Activated CD8-positive, alpha-beta T cell treated with anti-CD3 and anti-CD28 coated beads for 36 hours (primary cell): ENCODE data around the gene HNF4A. TPM values are rescaled to one million over a fixed set of nuclear protein-coding genes. Genes with fewer than 3 reads are reported as not detected.
A peak's percentile ranks its signal among the peaks of the same experiment; 100 is the strongest.

Experiments used
- ATAC-seq: fragments of 200-7000 bp; cut with Tn5 transposase; one replicate; pipeline ENCODE4 v1.10.0; 2021; ENCODE audit warnings: mild to moderate bottlenecking, moderate library complexity
- CTCF ChIA-PET: fragments of 350-600 bp; sonication (Branson Sonifier 250); formaldehyde crosslinking; loops from one replicate; lab custom pipeline; 2021; ENCODE audit warnings: antibody characterized with exemption; lab: Charles Lee
- POLR2A ChIA-PET: fragments of 350-600 bp; sonication (Branson Sonifier 250); formaldehyde crosslinking; loops from one replicate; lab custom pipeline; 2021; ENCODE audit warnings: antibody characterized with exemption; lab: Charles Lee
- DNase-seq: peaks from one replicate; pipeline ENCODE4 v3.0.0-alpha.2; 2020
- H3K27ac Mint-ChIP-seq: one replicate; pipeline ENCODE4 v1.8.0; 2021; ENCODE audit warnings: mild to moderate bottlenecking, mixed read lengths
- H3K27me3 Mint-ChIP-seq: one replicate; pipeline ENCODE4 v1.8.0; 2021; ENCODE audit warnings: mixed read lengths
- H3K36me3 Mint-ChIP-seq: one replicate; pipeline ENCODE4 v1.8.0; 2021; ENCODE audit warnings: low read depth, mixed read lengths
- H3K4me1 Mint-ChIP-seq: one replicate; pipeline ENCODE4 v1.8.0; 2021; ENCODE audit warnings: low read depth, mixed read lengths
- H3K4me3 Mint-ChIP-seq: one replicate; pipeline ENCODE4 v1.8.0; 2021; ENCODE audit warnings: mild to moderate bottlenecking, moderate library complexity, mixed read lengths
- H3K9me3 Mint-ChIP-seq: one replicate; pipeline ENCODE4 v1.8.0; 2021; ENCODE audit warnings: mixed read lengths
- intact Hi-C: fragments of 100-400 bp; cut with micrococcal nuclease; formaldehyde crosslinking; loops from one replicate; pipeline ENCODE4 v1.10.0; 2022
- total RNA-seq, 2 experiments: library from RNA; stranded (reverse); gene quantifications; one replicate each; pipeline ENCODE4 v1.2.3, GENCODE V29; 2021
- TF ChIP-seq, protein P1 (sequence below): fragments of 200-600 bp; IDR thresholded peaks from one replicate; pipeline ENCODE4 v1.8.0; 2022; ENCODE audit warnings: antibody characterized with exemption, mild to moderate bottlenecking

HNF4A gene
- total RNA-seq, 2 experiments from 2014 or later = not detected

DNA sequence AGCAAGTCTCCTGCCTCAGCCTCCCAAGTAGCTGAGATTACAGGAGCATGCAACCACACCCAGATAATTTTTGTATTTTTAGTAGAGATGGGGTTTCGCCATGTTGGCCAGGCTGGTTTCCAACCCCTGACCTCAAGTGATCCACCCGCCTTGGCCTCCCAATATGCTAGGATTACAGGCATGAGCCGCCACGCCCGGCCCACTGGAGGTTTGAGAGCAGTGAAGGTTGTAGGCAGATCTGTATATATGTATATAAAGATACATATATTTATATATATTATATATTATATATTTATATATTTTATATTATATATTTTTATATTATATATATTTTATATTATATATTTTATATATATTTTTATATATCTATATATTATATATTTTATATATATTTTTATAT, 82.0 kb downstream of the HNF4A start:
- intact Hi-C loops = no loop called here
- Mint-ChIP-seq H3K4me3 (no peak overlapping the region), H3K4me1 (no peaks in the 10 kb centered on the region), H3K9me3 (no peaks in the 10 kb centered on the region), H3K27ac (no peak overlapping the region), H3K27me3 (peaks cover 1% of the 10 kb centered on the region), H3K36me3 (no peaks in the 10 kb centered on the region)
- ATAC-seq (no peak), DNase-seq (peak; percentile 7)
- TF ChIP-seq, protein P1, sequence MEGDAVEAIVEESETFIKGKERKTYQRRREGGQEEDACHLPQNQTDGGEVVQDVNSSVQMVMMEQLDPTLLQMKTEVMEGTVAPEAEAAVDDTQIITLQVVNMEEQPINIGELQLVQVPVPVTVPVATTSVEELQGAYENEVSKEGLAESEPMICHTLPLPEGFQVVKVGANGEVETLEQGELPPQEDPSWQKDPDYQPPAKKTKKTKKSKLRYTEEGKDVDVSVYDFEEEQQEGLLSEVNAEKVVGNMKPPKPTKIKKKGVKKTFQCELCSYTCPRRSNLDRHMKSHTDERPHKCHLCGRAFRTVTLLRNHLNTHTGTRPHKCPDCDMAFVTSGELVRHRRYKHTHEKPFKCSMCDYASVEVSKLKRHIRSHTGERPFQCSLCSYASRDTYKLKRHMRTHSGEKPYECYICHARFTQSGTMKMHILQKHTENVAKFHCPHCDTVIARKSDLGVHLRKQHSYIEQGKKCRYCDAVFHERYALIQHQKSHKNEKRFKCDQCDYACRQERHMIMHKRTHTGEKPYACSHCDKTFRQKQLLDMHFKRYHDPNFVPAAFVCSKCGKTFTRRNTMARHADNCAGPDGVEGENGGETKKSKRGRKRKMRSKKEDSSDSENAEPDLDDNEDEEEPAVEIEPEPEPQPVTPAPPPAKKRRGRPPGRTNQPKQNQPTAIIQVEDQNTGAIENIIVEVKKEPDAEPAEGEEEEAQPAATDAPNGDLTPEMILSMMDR = no peak
- POLR2A ChIA-PET = no interaction called here
- CTCF ChIA-PET = no interaction called here

DNA sequence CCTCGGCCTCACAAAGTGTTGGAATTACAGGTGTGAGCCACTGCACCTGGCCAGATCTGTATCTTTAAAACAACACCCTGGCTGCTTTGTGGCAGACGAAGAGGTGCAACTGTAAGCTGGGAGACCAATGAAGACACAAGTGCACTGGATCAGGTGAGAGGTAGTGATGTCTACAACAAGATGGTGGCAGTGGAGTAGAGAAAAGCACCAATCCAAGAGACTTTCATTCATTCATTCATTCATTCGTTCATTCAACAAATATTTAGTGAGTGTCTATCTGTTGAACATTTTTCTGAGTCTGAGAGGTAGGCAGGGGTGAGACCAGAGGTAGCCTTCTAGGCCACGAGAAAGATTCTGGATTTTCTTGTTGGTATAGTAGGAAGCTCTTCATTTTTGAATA, 83.3 kb downstream of the HNF4A start:
- intact Hi-C loops = no loop called here
- no peak for ATAC-seq
- no peaks in the 10 kb centered on the region for H3K4me1 Mint-ChIP-seq
- H3K27ac Mint-ChIP-seq = no peak overlapping the region
- peaks cover 1% of the 10 kb centered on the region for H3K27me3 Mint-ChIP-seq
- DNase-seq = peak; percentile 5
- TF ChIP-seq, protein P1 = no peak
- no peak overlapping the region for H3K4me3 Mint-ChIP-seq
- POLR2A ChIA-PET = interaction anchor here (0.8 kb wide), 1 partner anchor 24 kb away, joined by 3 read pairs; no protein-coding TSS in a partner anchor
- no peaks in the 10 kb centered on the region for H3K36me3 Mint-ChIP-seq
- H3K9me3 Mint-ChIP-seq = no peaks in the 10 kb centered on the region
- CTCF ChIA-PET = no interaction called here

DNA sequence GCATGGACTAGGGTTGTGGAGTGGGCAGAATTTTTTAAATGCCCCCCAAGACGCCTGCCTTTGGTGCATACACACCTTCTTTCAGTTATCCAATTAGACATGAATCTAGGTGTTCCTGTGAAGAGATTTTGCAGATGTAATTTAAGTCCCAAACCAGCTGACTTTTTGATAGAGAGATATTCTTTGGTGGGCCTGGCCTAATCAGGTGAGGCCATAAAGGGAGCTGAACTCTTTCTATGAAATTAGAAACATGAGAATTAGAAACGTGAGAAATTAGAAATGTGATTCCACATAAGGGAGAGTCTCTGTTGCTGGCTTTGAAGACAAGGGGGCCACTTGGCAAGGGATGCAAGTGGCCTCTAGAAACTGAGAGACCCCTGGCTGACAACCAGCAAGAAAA, 83.8 kb downstream of the HNF4A start:
- no peak overlapping the region for H3K27ac Mint-ChIP-seq
- ATAC-seq = no peak
- POLR2A ChIA-PET = interaction anchor here (0.7 to 1.1 kb wide), 2 partner anchors 12 to 113 kb away, joined by 3 read pairs; no protein-coding TSS in a partner anchor
- CTCF ChIA-PET = interaction anchor here (1.2 kb wide), 1 partner anchor 222 kb away, joined by 3 read pairs; no protein-coding TSS in a partner anchor
- no peaks in the 10 kb centered on the region for H3K9me3 Mint-ChIP-seq
- intact Hi-C loops = no loop called here
- TF ChIP-seq, protein P1 = no peak
- DNase-seq = no peak
- no peaks in the 10 kb centered on the region for H3K36me3 Mint-ChIP-seq
- no peak overlapping the region for H3K4me3 Mint-ChIP-seq
- H3K4me1 Mint-ChIP-seq = no peaks in the 10 kb centered on the region
- peaks cover 1% of the 10 kb centered on the region for H3K27me3 Mint-ChIP-seq

DNA sequence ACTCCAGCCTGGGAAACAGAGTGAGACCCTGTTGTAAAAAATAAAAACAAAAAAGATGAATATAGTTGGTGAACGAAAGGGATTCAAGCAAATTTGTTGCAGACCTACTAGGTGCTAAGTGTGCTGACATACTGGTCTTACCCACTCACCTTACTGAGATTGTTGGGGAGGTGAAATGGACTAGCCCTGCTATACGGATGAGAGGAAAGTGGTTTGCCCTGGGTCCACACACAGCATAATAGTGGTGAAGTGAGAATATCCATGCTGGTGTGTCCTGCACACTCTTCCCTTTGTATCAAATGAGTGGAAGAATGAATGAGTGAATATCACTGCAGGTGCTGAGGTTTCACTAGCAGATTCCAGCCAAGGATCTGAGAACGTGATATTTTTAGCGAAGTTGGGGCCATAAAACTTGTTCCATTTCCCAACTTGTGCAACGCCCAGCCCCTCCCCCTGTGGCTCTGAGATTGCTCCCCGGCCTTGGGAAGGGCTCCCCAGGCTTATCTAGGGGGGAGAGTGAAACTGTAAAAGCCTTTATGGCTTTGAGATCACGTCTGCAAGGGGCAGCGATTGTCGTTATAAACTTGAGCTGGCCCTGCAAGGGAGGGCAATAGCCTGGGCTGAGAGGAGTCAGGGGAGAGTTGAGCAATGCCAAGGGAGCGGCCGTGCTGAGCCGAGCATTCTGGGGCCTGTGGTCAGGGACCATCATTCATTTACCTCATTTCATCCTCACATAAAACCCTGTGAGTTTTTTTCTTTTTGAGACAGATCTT, 87.0 kb downstream of the HNF4A start:
- TF ChIP-seq, protein P1 = no peak
- intact Hi-C loops = no loop called here
- ChIA-PET POLR2A (no interaction called here), CTCF (no interaction called here)
- Mint-ChIP-seq H3K4me1 (no peaks in the 10 kb centered on the region), H3K4me3 (no peak overlapping the region), H3K27ac (no peak overlapping the region), H3K9me3 (no peaks in the 10 kb centered on the region), H3K27me3 (peaks cover 1% of the 10 kb centered on the region), H3K36me3 (no peaks in the 10 kb centered on the region)
- DNase-seq (no peak), ATAC-seq (no peak)
